ENCODE data around the gene OXGR1. TPM values are rescaled to one million over a fixed set of nuclear protein-coding genes. Genes with fewer than 3 reads are reported as not detected.

Gene OXGR1
- total RNA-seq, 3 donors from 2014 or later, result 0.64 to 2.0 (median 1.9) TPM

DNA sequence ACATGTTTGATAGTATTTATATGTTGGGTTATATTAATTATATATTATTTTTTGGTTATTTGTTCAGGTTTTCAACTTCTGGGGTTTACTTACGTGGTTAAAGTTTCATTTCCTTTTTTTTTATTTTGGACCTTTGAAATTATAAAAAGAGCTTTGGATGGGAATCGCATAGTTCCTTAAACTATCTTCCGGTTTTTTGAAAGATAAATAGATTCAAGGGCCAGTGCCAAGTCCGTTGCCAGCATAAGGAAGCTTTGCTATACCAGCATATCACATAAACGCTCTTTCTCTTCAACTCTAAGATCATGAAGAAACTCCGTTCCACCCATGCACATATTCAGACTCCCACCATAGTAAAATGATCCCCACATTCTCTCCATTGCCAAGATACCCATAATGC lies 7.4 kb upstream of the OXGR1 start:
- no peaks in the 10 kb centered on the region for H3K9me3 ChIP-seq
- intact Hi-C loops (cut with DNase I; ENCODE audit: low total_unique reads), result no loop called here
- TF ChIP-seq POLR2AphosphoS5 (IDR thresholded peaks at IDR 0.05) (no peak), POLR2A (IDR thresholded peaks at IDR 0.05) (no peak)
- TF ChIP-seq, protein P1, sequence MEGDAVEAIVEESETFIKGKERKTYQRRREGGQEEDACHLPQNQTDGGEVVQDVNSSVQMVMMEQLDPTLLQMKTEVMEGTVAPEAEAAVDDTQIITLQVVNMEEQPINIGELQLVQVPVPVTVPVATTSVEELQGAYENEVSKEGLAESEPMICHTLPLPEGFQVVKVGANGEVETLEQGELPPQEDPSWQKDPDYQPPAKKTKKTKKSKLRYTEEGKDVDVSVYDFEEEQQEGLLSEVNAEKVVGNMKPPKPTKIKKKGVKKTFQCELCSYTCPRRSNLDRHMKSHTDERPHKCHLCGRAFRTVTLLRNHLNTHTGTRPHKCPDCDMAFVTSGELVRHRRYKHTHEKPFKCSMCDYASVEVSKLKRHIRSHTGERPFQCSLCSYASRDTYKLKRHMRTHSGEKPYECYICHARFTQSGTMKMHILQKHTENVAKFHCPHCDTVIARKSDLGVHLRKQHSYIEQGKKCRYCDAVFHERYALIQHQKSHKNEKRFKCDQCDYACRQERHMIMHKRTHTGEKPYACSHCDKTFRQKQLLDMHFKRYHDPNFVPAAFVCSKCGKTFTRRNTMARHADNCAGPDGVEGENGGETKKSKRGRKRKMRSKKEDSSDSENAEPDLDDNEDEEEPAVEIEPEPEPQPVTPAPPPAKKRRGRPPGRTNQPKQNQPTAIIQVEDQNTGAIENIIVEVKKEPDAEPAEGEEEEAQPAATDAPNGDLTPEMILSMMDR (IDR thresholded peaks at IDR 0.05), result no peak
- H3K27me3 ChIP-seq, result no peaks in the 10 kb centered on the region
- no peak overlapping the region for H3K4me3 ChIP-seq
- H3K27ac ChIP-seq, result no peak overlapping the region
- no peaks in the 10 kb centered on the region for H3K4me1 ChIP-seq
- no peaks in the 10 kb centered on the region for H3K36me3 ChIP-seq
- DNase-seq (ENCODE audit: low spot score in 2 of 2), result no peak

DNA sequence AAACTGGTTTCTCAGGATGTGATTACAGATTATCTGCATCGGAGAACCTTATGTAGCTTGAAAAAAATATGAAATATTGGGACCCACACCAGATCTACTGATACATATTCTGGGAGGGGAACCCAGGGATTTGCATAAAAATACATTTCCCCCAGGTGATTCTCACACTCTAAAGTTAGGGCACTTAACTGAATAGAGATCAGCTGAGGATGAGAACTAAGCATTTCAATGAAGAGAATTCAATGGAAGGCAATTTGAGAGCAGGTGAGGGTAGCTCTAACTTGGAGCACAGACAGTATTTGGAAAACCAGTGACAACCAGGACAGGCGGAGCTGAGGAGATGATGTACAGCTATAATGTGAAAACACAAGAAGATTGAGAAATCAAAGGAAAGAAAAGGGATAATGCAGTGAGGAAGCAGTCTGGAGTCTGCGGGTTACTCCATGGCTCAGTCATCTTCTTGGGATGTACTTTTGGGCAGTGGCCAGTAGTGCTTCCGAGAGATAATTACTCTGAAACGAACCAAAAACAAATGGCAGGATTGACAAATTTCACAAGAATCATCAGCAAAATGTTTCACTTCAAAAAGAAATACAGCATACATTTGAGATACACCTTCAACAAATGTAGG lies 6.1 kb upstream of the OXGR1 start:
- Histone ChIP-seq H3K4me3 (no peak overlapping the region), H3K36me3 (no peaks in the 10 kb centered on the region), H3K4me1 (no peaks in the 10 kb centered on the region), H3K9me3 (no peaks in the 10 kb centered on the region), H3K27ac (no peak overlapping the region), H3K27me3 (no peaks in the 10 kb centered on the region)
- TF ChIP-seq, protein P1 (IDR thresholded peaks at IDR 0.05), result no peak
- TF ChIP-seq POLR2AphosphoS5 (IDR thresholded peaks at IDR 0.05) (no peak), POLR2A (IDR thresholded peaks at IDR 0.05) (no peak)
- intact Hi-C loops (cut with DNase I; ENCODE audit: low total_unique reads), result no loop called here
- DNase-seq (ENCODE audit: low spot score in 2 of 2), result no peak

DNA sequence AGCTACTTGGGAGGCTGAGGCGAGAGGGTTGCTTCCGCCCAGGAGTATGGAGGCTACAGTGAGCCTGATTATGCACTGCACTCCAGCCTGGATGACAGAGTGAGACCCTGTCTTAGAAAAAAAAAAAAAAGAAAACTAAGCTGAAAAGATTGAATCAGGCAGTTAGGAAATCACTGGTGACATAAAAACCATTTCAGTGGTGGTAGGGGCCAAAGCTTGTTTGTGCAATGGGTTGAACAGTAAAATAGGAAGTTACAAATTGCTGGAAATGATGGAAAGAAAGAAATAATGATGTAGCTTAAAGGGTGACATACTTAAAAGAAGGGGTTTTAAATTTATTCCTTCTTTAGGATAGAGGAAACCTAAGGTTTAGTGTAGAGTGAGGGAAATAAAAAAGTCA lies 4.8 kb upstream of the OXGR1 start:
- no peak for TF ChIP-seq POLR2AphosphoS5 (IDR thresholded peaks at IDR 0.05)
- TF ChIP-seq, protein P1 (IDR thresholded peaks at IDR 0.05), result no peak
- TF ChIP-seq POLR2A (IDR thresholded peaks at IDR 0.05), result no peak
- Histone ChIP-seq H3K9me3 (no peaks in the 10 kb centered on the region), H3K27ac (no peak overlapping the region), H3K36me3 (no peaks in the 10 kb centered on the region), H3K4me3 (no peak overlapping the region), H3K4me1 (no peaks in the 10 kb centered on the region), H3K27me3 (peaks cover 0 to under 1% of the 10 kb centered on the region in 2 donors)
- DNase-seq (ENCODE audit: low spot score in 2 of 2), result no peak
- intact Hi-C loops (cut with DNase I; ENCODE audit: low total_unique reads), result loop anchor here (2.0 kb wide), 1 partner anchor 14 kb away; no protein-coding TSS in a partner anchor

DNA sequence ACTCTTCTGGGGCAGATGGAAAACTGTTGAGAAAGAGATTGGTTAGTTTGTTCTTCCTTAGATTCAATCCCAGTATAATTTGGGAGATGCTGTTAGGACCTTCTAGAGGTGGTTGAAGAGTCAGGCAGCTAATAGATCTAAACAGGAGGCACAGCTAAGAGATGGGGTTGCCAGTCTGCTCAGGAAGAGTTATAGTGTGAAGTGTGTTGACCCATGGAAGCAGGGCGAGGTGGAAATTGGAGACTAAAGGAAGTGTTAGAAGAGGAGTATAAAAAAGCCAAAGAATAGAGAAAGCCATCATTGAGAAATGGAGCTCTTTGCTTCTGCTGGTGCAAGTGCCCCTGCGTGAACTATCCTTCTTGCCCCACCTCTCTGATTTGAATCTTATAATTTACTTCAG lies 3.8 kb upstream of the OXGR1 start:
- Histone ChIP-seq H3K27me3 (peaks cover 0 to 5% of the 10 kb centered on the region in 2 donors), H3K27ac (no peak overlapping the region), H3K36me3 (no peaks in the 10 kb centered on the region), H3K9me3 (no peaks in the 10 kb centered on the region), H3K4me3 (no peak overlapping the region), H3K4me1 (no peaks in the 10 kb centered on the region)
- no peak for DNase-seq (ENCODE audit: low spot score in 2 of 2)
- TF ChIP-seq, protein P1 (IDR thresholded peaks at IDR 0.05), result no peak
- TF ChIP-seq POLR2A (IDR thresholded peaks at IDR 0.05) (no peak), POLR2AphosphoS5 (IDR thresholded peaks at IDR 0.05) (no peak)
- intact Hi-C loops (cut with DNase I; ENCODE audit: low total_unique reads), result loop anchor here (2.0 kb wide), 1 partner anchor 15 kb away; no protein-coding TSS in a partner anchor

DNA sequence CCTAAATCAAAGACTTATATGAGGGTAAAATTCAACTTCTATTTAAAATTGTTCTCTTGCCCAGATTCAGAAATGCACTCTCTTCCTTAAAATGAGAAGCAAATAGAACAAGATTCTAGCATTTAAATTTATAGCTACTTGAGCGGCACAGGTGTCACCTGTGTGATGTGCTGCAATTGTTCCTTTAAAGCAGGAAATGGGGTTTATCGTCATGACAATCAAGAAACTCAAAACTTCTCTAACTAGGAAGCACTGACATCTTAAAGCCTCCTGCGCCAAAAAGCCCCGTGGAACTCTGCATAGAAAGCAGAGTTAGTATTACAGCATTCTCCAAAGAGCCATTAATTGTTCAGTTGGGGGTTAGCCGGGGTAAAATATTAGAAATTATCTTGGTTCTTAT lies 2.6 kb upstream of the OXGR1 start:
- Histone ChIP-seq H3K4me1 (no peaks in the 10 kb centered on the region), H3K27ac (no peak overlapping the region), H3K36me3 (no peaks in the 10 kb centered on the region), H3K27me3 (peaks cover 0 to 5% of the 10 kb centered on the region in 2 donors), H3K4me3 (no peak overlapping the region), H3K9me3 (no peaks in the 10 kb centered on the region)
- TF ChIP-seq, protein P1 (IDR thresholded peaks at IDR 0.05), result no peak
- no peak for TF ChIP-seq POLR2A (IDR thresholded peaks at IDR 0.05)
- DNase-seq (ENCODE audit: low spot score in 2 of 2), result no peak
- intact Hi-C loops (cut with DNase I; ENCODE audit: low total_unique reads), result no loop called here

Data from breast epithelium (tissue), 4 donors.